GM19099 (cell line): ENCODE measurements around the gene DGKI.

Source experiments
- POLR2A ChIP-seq: IDR thresholded peaks from 3 replicates; pipeline ENCODE4 v1.6.1; 2011; ENCODE audit warnings: low read depth; ENCODE audit not compliant: insufficient read length; ENCODE audit errors: extremely low read depth

DGKI gene

DNA sequence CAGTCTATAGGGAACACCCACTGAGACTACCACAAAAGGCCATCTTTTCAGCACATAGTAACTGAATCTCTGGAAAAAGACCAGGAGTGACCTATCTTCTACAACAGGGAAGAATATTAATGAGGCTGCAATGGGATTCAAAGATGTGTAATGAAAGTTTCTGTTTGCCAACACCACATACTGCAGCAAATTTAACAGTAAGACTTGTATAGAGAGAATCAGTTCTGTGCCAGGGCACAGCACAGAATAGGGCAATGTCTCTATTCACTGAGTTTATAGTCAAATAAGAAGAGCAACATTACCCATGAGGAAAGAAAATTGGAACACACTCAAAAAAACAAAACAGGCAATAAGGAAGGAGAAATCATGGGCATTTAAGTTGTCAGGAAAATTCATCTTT, 411.8 kb downstream of the DGKI start:
- no peak for TF ChIP-seq POLR2A

DNA sequence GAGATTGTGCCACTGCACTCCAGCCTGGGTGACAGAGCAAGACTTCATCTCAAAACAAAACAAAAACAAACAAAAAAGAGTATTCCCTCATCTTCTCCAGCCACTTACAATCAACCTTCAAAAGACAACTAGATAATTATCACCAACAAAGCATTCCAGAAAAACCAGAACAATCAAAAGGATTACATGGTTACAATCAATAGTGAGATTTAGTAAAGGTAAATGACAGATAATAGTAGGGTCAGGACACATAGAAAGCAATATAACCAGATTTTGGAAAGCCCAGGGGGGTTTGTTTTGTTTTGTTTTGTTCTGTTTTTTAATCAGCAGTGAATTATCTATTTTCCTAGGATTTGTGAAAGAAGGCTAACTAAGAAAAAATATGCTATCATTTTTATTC, 412.2 kb downstream of the DGKI start:
- no peak for TF ChIP-seq POLR2A

DNA sequence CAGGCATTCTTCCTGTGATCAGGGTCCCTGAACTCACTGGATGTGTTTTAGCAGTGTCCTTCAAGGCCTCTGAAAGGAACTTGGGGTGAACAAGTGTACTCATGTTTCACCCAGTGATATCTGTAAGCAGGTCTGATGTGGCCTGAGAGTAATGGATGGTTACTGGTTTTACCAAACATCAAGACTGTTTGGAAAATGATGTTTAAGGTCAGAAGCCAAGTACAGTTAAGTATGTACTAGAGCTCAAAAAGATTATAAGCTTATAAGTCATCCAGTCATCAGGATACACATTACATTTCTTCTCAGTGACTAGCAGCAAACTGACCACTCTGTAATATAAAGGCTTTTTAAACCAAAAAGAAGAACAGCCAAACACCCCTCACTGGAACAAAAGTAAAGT, 423.5 kb downstream of the DGKI start:
- TF ChIP-seq POLR2A, result no peak

DNA sequence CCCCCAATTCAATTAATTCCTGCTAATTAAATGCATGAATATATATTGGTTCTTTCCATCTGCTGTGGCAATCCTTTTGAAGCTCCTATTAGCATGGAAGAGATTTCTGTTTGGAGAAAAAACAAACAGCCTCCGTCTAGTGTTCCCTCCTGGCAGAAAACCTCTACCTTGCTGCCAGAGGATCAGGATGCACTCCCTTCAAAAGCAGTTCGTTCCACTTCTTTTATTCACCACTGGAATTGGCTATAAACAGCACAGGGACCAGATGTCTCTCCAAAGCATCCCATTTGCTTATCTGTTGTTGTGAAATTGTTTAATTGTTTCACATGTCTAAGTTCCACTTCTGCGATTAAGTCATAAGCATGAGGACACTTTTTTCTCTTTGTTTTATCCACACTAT, 425.4 kb downstream of the DGKI start:
- no peak for TF ChIP-seq POLR2A

DNA sequence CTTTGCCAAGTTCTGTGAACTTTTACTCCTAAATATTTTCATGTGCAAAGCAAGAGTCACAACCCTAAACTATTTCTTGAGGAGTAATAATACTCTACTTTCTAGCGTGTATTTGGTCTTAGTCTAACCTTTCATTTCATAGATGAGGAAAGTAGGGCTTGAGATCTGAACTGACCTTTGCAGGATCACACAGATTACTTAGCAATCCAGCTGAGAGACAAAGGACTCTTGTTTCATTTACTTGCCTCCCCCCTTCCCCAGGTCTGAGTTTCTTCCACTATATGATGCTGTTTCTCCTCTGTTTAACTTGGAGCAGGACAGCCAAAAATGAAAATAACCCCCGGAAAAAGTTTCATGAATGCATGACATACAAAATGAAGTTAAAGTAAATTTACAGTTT, 427.9 kb downstream of the DGKI start:
- no peak for TF ChIP-seq POLR2A

DNA sequence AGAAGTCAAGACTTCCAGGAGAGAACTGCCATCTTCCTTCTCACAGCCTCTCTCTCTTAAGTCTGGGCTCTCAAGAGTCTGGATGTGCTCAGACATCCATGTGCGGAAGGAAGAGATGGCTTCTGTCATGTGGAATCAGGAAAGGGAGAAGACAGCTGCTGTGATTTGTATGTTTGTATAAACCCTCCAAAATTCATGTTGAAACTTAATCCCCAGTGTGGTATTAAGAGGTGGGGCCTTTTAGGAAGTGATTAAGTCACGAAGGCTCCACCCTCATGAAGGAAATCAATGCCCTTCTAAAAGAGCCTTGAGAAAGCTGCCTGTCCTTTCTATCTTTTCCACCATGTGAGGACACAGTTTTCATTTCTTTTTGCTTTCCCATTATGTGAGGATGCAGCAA, 429.3 kb downstream of the DGKI start:
- no peak for TF ChIP-seq POLR2A

DNA sequence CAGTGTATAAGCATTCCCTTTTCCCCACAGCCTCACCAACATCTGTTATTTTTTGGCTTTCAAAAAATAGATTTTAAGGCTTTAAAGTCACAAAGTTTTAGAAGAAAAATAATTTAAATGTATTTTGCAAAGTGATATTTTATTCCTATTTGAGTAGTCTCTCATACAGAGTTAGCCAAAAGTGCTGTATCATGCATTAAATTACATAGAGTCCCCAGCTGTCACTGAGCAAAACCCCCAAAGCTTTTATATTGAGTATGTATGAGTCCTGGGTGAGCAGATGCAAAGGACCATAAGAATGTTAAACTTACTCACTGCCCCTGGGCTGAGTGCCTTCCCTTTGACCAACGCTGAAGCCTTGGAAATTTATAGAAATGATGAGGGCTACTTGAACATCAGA, 432.9 kb downstream of the DGKI start:
- TF ChIP-seq POLR2A, result no peak

DNA sequence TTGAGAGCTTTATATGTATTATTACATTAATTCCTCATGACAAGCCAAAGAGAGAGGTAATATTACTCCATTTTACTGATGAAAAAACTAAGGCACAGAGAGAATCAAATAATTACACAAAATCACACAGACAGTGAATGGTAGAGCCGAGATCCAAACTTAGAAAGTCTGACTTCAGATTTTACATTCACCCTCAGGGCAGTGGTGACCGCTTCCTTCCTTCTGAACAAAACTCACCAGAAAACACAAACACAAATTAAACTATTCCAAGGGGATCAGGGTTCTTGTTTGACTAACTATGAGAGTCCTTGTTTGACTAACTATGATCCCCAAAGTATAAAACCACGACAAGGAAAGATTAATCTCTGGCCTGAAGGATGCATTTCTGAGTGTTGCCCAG, 435.3 kb downstream of the DGKI start:
- TF ChIP-seq POLR2A, result no peak

DNA sequence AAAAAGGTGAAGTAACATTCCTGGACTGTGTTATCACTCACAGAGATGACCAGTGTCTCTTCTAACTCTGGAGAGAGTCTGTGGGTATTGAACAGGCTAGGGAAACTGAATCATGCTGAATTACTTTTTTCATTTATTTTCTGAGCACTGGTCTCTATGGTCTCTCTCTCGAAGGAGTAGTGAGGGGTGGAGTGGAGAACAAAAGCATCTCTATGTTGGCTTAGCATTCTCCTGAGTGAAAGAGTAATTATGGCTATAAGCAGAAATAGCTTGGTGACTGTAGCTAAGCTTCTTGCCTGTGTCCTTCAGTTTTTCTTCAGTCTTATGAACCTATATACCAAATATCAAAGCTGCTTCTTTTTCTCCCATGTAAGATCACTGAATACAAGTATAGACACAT, 438.6 kb downstream of the DGKI start:
- no peak for TF ChIP-seq POLR2A

DNA sequence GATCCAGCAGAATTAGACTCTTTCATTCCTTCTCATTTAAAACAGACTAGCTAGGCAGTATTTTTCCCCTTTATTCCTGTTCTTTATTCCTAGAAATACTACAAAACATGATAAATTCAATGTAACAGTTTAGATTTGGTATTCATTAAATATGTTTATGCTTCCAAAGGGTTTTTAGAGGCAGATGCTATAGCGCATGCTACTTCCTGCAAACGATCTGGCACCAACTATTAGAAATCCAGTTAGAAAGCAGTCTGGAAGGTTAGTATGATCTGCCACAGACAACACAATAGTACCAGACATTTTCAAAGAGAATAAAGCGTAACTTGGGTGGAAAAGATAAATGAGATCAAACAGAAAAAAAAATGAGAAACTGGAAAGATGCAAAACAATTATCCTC, 439.7 kb downstream of the DGKI start:
- no peak for TF ChIP-seq POLR2A

DNA sequence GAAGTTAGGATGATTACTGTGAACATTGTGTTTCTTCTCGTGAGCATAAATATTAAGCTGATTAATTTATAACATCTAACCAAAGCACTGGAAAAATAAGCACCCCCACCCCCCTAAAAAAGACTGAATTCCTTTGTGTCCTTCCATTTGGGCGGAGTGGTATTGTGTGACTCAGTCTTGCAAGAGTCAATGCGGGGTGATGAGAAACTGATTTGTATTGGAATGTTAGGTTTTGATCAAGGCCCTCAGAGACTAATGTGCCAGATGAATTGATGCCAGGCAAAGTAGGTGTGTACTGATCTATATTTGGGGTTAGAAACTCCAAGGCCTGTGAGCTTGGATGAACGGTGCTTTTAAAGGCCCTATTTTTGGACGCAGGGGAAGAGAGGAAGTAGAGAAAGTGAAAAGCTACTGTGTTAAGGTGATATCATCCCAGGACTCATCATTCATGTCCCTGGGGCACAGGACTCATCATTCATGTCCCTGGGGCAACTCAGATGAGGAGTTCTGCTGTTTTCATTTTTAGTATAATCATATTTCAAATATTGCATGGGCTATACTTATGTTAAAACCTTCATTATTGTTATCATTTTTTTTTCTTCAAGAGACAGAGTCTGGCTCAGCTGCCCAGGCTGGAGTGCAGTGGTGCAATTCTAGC, 442.0 kb downstream of the DGKI start:
- no peak for TF ChIP-seq POLR2A

DNA sequence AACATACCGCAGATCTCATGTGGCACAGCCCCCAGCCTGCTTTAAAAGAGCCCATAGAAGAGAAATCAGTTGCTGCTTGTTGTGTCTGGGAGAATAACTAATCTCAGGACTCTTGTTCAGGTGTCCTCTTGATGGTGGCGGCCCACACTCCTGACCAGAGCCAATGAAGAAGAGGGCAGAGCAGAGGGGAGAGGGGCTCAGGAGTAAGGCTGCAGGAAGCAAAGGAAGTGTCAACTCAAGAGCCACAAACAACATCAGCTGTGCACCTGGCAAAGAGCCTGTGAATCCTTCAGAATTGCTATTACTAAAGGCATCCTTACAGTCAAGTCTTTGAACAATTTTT, 443.4 kb downstream of the DGKI start:
- TF ChIP-seq POLR2A, result no peak

DNA sequence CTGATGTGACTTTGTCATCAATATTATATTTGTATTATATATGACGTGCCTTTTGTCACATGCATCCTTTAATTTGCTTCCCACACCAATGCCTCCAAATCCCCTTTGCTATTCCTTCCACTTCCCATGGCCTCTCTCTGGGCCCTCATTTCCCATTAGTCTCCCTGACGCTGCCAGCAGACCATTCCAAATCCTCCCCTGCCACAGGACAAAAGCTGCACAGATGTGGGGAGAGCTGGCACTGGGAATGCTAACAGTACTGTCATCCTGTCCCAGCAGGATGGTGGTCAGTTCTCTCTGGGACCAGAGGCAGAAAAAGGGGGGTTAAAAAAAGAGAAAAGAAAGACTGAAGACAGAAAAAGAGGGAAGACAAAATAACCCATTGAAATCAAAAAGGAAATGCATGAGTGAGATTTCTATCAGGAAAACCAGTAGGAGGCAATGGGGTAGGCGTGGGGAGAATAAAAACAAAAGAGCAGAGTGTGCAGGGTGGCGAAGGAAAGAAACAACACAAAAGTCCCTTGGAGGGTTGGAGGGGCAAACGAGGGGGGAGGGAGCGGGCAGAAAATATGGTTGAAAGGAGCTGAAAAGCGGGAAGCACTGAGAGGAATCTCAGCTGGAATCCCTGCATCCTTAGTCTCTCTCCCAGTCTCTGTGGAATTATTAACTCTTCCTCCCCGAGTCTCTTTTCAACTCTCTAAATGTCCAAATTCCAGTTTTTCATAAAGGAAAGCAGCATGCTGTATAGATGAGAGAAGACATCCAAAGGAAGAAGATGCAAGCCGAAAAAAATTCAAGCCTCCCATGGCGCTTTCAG, 444.0 kb downstream of the DGKI start:
- TF ChIP-seq POLR2A, result no peak

DNA sequence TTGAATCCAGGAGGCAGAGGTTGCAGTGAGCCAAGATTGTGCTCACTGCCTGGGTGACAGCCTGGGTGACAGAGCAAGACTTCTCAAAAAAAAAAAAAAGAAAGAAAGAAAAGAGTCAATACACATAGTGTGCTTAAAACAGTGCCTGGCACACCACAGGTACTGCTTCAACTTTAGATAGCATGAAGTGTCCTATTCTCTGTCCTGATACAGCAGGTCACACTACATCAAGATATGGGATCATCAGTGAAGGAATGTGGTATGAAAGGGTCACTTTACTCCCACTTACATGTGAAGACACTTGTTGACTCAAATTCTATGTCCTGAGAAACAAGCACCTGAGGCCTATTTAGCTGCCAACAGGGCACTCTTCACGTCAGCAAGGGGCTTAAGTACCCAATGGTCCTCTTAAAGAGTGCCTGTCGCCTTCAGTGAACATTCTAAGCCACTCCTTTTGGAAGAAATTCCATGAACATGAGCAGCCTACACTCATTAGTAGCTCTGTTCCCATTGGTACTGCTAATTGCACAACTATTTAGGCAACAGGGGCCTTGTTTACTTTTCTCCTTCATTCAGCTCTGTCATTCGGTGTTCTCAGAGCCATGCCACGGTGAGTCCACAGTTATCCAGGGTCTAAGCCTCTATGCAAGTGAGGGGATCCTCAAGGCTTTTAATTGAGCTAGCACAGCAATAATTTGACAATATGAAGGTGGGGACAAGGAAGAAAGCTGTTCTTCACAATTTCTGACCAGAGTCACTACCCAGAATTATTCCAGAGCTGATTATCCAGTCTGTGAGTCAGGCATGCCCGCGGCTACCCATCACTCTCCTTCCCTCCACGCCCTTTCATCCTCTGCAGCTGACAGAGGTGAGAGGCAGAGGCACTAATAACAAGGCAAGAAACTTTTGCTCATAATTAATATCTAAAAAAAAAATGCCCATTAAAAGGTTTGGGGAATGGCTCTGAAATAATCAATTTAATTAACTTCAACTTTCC, 446.6 kb downstream of the DGKI start:
- TF ChIP-seq POLR2A, result no peak

DNA sequence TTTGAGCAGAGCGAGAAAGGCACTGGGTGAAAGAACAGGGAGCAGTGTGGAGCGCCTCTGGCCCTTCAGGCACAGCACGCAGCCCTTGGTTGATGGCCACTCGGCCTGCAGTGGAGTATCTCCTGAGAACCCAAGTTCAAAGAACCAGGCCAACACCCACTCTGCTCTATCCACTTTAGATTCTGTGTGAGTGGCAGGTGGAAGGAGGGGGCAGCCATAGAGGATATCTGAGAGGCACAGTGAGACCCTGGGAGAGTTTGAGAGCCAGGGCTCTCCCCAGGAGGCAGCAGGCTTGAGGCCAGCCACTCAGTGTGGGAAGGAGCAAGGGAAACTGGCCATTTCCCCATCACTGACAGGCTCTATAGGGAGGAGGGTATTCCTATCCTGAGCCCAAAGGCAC, 450.7 kb downstream of the DGKI start:
- TF ChIP-seq POLR2A, result no peak
